ENCODE data around the gene MB21D2. TPM values are rescaled to one million over a fixed set of nuclear protein-coding genes. Genes with fewer than 3 reads are reported as not detected.
A peak's percentile ranks its signal among the peaks of the same experiment; 100 is the strongest.
"Not testable (repeated sequence)": the region's sequence is repeated elsewhere in the genome, so short reads cannot be mapped to it uniquely, and the experiment has no call there.

MB21D2 gene
- total RNA-seq, 1 experiment from 2014 or later, result 35.0 TPM

- DNase-seq (ENCODE audit: low read depth), result no peak
Observed at GRCh38 chr3:192804502-192804901, 113.2 kb downstream of the MB21D2 start.

GRCh38 chr3:192802957-192803899 is 114.4 kb downstream of the MB21D2 start:
- peak; percentile 52 for DNase-seq (ENCODE audit: low read depth)

GRCh38 chr3:192801985-192802384 is 115.7 kb downstream of the MB21D2 start:
- DNase-seq (ENCODE audit: low read depth), result no peak

- no peak for DNase-seq (ENCODE audit: low read depth)
Observed at GRCh38 chr3:192799721-192800120, 117.9 kb downstream of the MB21D2 start.

GRCh38 chr3:192795021-192795420 is 122.6 kb downstream of the MB21D2 start:
- DNase-seq (ENCODE audit: low read depth), result peak; percentile 76

GRCh38 chr3:192794216-192794615 is 123.4 kb downstream of the MB21D2 start:
- peak; percentile 60 for DNase-seq (ENCODE audit: low read depth)

- not testable (repeated sequence) for DNase-seq (ENCODE audit: low read depth)
Observed at GRCh38 chr3:192788816-192789515, 128.7 kb downstream of the MB21D2 start.

- DNase-seq (ENCODE audit: low read depth), result no peak
Observed at GRCh38 chr3:192778508-192778907, 139.1 kb downstream of the MB21D2 start.

GRCh38 chr3:192774341-192774740 is 143.3 kb downstream of the MB21D2 start:
- not testable (repeated sequence) for DNase-seq (ENCODE audit: low read depth)

- peak; percentile 51 for DNase-seq (ENCODE audit: low read depth)
Observed at GRCh38 chr3:192772240-192772894, 145.3 kb downstream of the MB21D2 start.

GRCh38 chr3:192758654-192759053 is 159.0 kb downstream of the MB21D2 start:
- no peak for DNase-seq (ENCODE audit: low read depth)

GRCh38 chr3:192751148-192751547 is 166.5 kb downstream of the MB21D2 start:
- no peak for DNase-seq (ENCODE audit: low read depth)

- no peak for DNase-seq (ENCODE audit: low read depth)
Observed at GRCh38 chr3:192750201-192750600, 167.5 kb downstream of the MB21D2 start.

- no peak for DNase-seq (ENCODE audit: low read depth)
Observed at GRCh38 chr3:192747746-192748145, 169.9 kb downstream of the MB21D2 start.

GRCh38 chr3:192747145-192747544 is 170.5 kb downstream of the MB21D2 start:
- no peak for DNase-seq (ENCODE audit: low read depth)

Other genes with a start within 250 kb of the MB21D2 start
- gene FGF12, start 190.3 kb downstream of the MB21D2 start, total RNA-seq (2014; rRNA removed; shearing (Covaris generic)), result 4.6 and 6.6 TPM in 2 replicates

Data from M059J (cell line).